Panc1 (cell line): Measurements from ENCODE around the gene ATR. TPM values are rescaled to one million over a fixed set of nuclear protein-coding genes. Genes with fewer than 3 reads are reported as not detected.

ENCODE experiments used
- ATAC-seq: fragments of 200-7000 bp; cut with Tn5 transposase; 2 replicates; pipeline ENCODE4 v1.9.1; 2020; ENCODE audit warnings: mild to moderate bottlenecking, moderate library complexity
- BruUV-seq: library from RNA; stranded (reverse); fragments of 400-500 nt; replicated peaks from 2 replicates; lab custom pipeline; 2021; lab: Mats Ljungman, UMichigan
- CTCF ChIA-PET: fragments of 300-600 bp; sonication (Branson Sonifier 250); formaldehyde crosslinking; loops from one replicate; lab custom pipeline; 2022; ENCODE audit warnings: antibody characterized with exemption; lab: Charles Lee
- POLR2A ChIA-PET: fragments of 300-600 bp; sonication (Branson Sonifier 250); formaldehyde crosslinking; loops from one replicate; lab custom pipeline; 2022; ENCODE audit warnings: antibody characterized with exemption; lab: Charles Lee
- DNase-seq: peaks from one replicate; pipeline ENCODE4 v3.0.0-alpha.2; 2010; ENCODE audit warnings: low read depth, low spot score
- H3K27ac ChIP-seq: 2 replicates; pipeline ENCODE4 v1.5.1; 2011; ENCODE audit warnings: mild to moderate bottlenecking, low read length, inconsistent platforms
- H3K27me3 ChIP-seq: fragments of 200-500 bp; sonication (Bioruptor generic); 2 replicates; pipeline ENCODE4 v1.6.0; 2014; ENCODE audit warnings: low read length, inconsistent platforms; ENCODE audit not compliant: control insufficient read depth, insufficient read depth
- H3K36me3 ChIP-seq: fragments of 200-500 bp; sonication (Bioruptor generic); 2 replicates; pipeline ENCODE4 v1.5.1; 2014; ENCODE audit warnings: inconsistent platforms, mild to moderate bottlenecking, low read length, moderate library complexity; ENCODE audit not compliant: control insufficient read depth, insufficient read depth
- H3K4me1 ChIP-seq: 2 replicates; pipeline ENCODE4 v1.5.1; 2011; ENCODE audit warnings: inconsistent platforms, mild to moderate bottlenecking, low read length, moderate library complexity; ENCODE audit not compliant: control insufficient read depth, insufficient read depth
- H3K4me3 ChIP-seq, 2 experiments: 2 replicates each; pipeline ENCODE4 v1.5.1; 2011 to 2012; ENCODE audit warnings: low read depth in 2 of 2, low read length in 2 of 2, mild to moderate bottlenecking in 2 of 2, inconsistent platforms in 1 of 2, moderate library complexity in 1 of 2
- H3K9me3 ChIP-seq: fragments of 200-500 bp; sonication (Bioruptor generic); 2 replicates; pipeline ENCODE4 v1.5.1; 2014; ENCODE audit warnings: low read depth, mild to moderate bottlenecking, inconsistent platforms, low read length, moderate library complexity; ENCODE audit not compliant: control insufficient read depth, insufficient read depth
- POLR2AphosphoS5 ChIP-seq: IDR thresholded peaks from 2 replicates; pipeline ENCODE4 v1.6.1; 2012; ENCODE audit warnings: mild to moderate bottlenecking, low read depth, low read length, moderate library complexity
- REST ChIP-seq, 2 experiments: IDR thresholded peaks; 2 replicates each; pipeline ENCODE4 v1.6.1; 2011 to 2012; ENCODE audit warnings: low read depth in 2 of 2, control low read depth in 1 of 2, low read length in 1 of 2, mild to moderate bottlenecking in 1 of 2, moderate library complexity in 1 of 2; ENCODE audit not compliant: insufficient read depth in 1 of 2
- SIN3A ChIP-seq: IDR thresholded peaks from 2 replicates; pipeline ENCODE4 v1.6.1; 2012; ENCODE audit warnings: low read depth, mild to moderate bottlenecking, low read length, moderate library complexity, borderline replicate concordance; ENCODE audit not compliant: insufficient read depth
- TCF7L2 ChIP-seq: IDR thresholded peaks from 2 replicates; pipeline ENCODE4 v1.6.1; 2011; ENCODE audit warnings: mild to moderate bottlenecking, low read depth, low read length, inconsistent platforms
- in situ Hi-C: cut with HindIII; loops from 2 replicates; pipeline ENCODE4 v1.10.0; 2016; ENCODE audit warnings: low sequenced_read_pairs, low pct_unique_long_range_greater_than_20kb
- intact Hi-C: fragments of 100-400 bp; cut with micrococcal nuclease; formaldehyde crosslinking; loops from one replicate; pipeline ENCODE4 v1.10.0; 2022; ENCODE audit not compliant: unreplicated experiment
- total RNA-seq: library from RNA; stranded (reverse); gene quantifications from one replicate; pipeline ENCODE4 v1.2.1, GENCODE V29; 2021; ENCODE audit not compliant: unreplicated experiment
- TF ChIP-seq, protein P1 (sequence below): fragments of 450-650 bp; IDR thresholded peaks from 2 replicates; pipeline ENCODE4 v1.5.1; 2017; ENCODE audit warnings: mild to moderate bottlenecking

Gene ATR
- total RNA-seq, 1 experiment from 2014 or later: 38.6 TPM

- H3K36me3 ChIP-seq: peaks cover 39% of the 10 kb centered on the region
- no TSS peak for BruUV-seq
- H3K4me3 ChIP-seq: no peak overlapping the region
- ATAC-seq (no peak), DNase-seq (no peak)
- no peaks in the 10 kb centered on the region for H3K27me3 ChIP-seq
- peaks cover 2% of the 10 kb centered on the region; the same call in 1 of the 2 replicates for H3K4me1 ChIP-seq
- ChIA-PET CTCF (no interaction called here), POLR2A (interaction anchor here (0.6 kb wide), 1 partner anchor 135 kb away, joined by 17 read pairs; no protein-coding TSS in a partner anchor)
- no peaks in the 10 kb centered on the region for H3K9me3 ChIP-seq
- TF ChIP-seq SIN3A: no peak
- TF ChIP-seq REST (IDR thresholded peaks at IDR 0.05; ENCODE audit: insufficient read depth in 1 of 2, low read depth in 2 of 2, low read length in 1 of 2): no peak
- TF ChIP-seq POLR2AphosphoS5: no peak
- TF ChIP-seq, protein P1, sequence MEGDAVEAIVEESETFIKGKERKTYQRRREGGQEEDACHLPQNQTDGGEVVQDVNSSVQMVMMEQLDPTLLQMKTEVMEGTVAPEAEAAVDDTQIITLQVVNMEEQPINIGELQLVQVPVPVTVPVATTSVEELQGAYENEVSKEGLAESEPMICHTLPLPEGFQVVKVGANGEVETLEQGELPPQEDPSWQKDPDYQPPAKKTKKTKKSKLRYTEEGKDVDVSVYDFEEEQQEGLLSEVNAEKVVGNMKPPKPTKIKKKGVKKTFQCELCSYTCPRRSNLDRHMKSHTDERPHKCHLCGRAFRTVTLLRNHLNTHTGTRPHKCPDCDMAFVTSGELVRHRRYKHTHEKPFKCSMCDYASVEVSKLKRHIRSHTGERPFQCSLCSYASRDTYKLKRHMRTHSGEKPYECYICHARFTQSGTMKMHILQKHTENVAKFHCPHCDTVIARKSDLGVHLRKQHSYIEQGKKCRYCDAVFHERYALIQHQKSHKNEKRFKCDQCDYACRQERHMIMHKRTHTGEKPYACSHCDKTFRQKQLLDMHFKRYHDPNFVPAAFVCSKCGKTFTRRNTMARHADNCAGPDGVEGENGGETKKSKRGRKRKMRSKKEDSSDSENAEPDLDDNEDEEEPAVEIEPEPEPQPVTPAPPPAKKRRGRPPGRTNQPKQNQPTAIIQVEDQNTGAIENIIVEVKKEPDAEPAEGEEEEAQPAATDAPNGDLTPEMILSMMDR: no peak
- no peak for TF ChIP-seq TCF7L2
- in situ Hi-C loops (no loop called here), intact Hi-C loops (no loop called here)
- no peak overlapping the region for H3K27ac ChIP-seq
Measured at GRCh38 chr3:142495103-142495502, 83.4 kb downstream of the ATR start.

DNA sequence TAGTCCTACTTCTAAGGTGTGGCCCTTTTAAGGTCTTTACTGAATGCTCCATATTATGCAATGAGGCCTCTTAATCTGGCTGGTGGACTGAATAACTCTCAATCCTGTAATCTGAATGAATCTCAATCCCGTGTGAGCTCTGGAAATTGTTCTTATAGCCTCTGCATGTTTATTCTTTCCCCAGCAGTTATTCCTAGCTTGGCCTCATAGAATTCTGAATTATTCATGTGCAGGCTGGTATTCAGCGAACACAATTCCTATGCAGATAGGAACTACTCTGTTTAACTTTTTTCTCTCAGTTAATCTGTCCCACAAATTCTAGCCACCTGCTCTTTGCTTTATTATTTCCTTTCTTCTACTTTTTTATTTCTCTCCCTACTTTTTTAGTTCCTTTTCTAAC, 86.3 kb downstream of the ATR start:
- H3K9me3 ChIP-seq: no peaks in the 10 kb centered on the region
- no peak overlapping the region for H3K4me3 ChIP-seq
- in situ Hi-C loops: no loop called here
- intact Hi-C loops: no loop called here
- peaks cover 7% of the 10 kb centered on the region; the same call in 1 of the 2 replicates for H3K4me1 ChIP-seq
- peak overlapping the region; percentile 48; the same call in 1 of the 2 replicates for H3K27ac ChIP-seq
- ChIA-PET POLR2A (interaction anchor here (0.6 kb wide), 1 partner anchor 344 kb away, joined by 3 read pairs; no protein-coding TSS in a partner anchor), CTCF (no interaction called here)
- TF ChIP-seq SIN3A (no peak), POLR2AphosphoS5 (no peak), TCF7L2 (no peak)
- TF ChIP-seq, protein P1: no peak
- H3K36me3 ChIP-seq: peaks cover 34% of the 10 kb centered on the region; the same call in 1 of the 2 replicates
- ATAC-seq (no peak), DNase-seq (no peak)
- H3K27me3 ChIP-seq: no peaks in the 10 kb centered on the region
- no TSS peak for BruUV-seq
